CD4-positive, alpha-beta T cell treated with Interleukin-15 for 1 hour (primary cell): ENCODE data around the gene MICU2.

Experiments
- DNase-seq: peaks from one replicate; pipeline ENCODE4 v3.0.0-alpha.2; 2020

The MICU2 gene

DNA sequence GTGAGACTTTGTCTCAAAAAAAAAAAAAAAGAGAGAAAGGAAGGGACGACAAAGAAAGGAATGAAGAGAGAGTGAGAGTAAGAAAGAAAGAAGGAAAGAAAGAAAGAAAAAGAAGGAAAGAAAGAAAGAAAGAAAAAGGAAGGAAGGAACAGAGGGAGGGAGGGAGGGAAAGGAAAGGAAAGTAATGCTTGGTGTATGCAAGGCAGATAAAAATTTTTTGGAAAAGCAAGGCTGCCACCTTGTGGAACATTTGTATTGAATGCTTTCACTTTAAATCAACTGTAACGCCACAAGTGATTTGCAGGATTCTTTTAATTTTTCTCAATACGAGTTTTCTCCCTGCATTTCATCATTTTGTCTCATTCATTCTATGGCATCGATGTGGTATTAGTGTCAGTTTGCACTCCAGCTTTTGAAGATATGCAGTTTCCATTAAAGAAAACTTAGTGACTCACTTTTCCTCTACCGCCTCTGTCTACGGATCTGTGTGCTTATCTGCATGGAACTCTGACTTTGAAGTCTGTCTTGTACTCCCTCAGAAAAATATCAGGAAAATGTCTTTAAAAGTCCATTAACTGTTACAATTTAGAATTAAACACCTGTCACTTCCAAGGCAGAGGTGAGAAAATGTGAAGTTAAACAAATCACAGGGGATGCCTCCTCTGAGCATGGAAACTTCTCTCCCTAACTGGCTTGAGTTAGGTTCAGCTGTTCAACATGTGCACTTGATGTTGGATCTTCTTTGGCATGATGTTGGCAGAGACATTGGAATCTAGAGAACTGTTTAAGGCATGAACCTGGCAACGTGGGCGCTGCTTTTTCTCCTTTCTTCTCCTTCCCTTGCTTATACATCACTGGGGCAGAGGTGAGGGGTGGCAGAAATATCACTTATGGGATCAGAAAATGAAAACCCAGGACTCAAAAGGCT lies 124.8 kb downstream of the MICU2 start:
- DNase-seq, result no peak

DNA sequence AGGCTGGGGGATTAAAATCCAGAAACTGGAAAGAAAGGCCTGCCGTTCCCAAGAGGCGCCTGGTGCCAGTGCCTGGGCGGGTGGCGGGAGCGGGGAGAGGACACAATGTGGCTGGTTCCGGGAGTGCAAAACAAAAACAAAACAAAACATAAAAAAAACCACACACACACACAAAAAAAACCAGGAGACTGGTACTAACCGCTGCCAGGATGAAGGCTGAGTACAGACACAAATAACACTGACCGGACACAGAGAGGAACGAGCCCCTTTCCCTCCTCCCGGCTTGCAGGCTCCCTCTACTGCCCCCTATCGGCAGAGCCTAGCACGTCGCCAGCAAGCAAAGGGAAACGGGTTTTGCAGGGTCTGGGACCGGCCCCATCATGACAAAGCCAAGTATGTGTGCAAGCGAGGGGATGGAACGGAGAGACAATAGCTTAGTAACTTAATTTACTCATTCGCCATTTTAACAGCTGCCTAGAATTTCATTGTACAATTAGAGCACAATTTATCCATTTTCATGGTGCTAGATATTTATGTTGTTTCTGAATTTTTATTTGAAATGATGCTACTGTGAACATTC lies 127.0 kb downstream of the MICU2 start:
- DNase-seq, result peak; percentile 78

DNA sequence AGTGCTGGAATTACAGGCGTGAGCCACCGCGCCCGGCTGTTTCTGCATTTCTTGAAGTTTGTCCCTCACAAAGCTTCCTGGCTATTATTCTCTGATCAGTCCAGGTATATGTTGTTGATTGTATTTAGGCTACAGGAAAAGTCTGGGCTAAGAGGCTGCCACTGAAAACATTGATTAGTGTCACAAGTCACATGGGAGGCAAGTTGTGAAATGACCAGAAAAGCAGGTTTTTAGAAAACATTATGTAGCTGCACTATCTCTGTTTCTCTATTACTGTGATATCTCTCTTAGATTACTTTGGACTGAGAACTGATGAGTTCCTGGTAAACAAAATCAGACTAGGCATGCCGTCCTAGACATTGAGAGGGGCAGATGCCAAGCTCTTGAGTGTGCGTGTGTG lies 128.9 kb downstream of the MICU2 start:
- DNase-seq, result no peak

DNA sequence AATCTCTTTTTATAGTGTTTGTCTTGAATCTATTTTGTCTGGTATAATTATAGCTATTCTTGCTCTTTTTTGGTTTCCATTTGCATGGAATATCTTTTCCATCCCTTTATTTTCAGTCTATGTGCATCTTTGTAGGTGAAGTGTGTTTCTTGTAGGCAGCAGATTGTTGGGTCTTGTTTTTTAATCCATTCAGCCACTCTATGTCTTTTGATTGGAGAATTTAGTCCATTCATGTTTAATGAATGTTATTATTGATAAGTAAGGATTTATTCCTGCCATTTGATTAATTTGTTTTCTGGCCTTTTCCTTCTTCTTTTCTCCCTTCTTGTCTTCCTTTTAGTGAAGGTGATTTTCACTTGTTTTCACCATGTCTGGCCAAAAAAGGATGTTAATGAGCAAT lies 133.2 kb downstream of the MICU2 start:
- no peak for DNase-seq

DNA sequence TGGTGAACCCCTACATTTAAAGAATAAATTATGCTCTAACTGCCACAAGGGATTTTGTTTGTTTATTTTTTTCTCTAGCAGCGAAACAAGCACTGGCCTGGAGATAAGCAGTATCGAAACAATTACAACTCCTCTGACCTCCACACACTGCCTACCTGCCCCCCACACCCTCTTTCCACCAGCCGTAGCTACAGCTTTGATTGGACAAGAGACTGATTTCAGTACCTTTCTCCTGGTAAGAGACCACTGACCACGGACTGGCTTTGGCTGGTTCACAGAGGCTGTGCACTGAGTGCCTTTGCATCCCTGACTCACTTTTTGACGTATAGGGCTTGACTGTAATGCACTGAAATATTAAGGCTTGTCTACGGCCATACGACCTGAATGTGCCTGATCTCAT lies 137.4 kb downstream of the MICU2 start:
- no peak for DNase-seq

DNA sequence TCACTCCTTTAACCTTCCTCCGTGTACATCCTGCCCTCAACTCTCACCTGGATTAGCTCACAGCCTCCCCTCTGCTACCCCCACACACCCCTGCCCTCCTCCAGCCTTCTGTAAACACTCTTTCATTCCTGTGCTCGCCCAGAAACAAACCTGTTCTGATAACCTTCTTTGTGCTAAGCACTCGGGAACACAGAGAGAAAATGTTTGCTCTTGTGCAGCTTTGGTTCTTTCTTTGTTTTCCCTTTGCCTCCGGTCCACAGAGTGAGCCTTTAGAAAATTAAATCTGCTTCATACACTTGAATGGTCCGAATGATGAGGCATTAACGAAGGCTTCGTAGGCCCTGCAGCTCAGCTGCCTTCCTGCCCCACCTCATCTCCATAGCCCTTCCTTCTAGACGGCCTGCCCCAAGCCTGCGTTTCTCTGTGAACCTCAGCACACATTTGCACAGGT lies 138.2 kb downstream of the MICU2 start:
- DNase-seq, result no peak

DNA sequence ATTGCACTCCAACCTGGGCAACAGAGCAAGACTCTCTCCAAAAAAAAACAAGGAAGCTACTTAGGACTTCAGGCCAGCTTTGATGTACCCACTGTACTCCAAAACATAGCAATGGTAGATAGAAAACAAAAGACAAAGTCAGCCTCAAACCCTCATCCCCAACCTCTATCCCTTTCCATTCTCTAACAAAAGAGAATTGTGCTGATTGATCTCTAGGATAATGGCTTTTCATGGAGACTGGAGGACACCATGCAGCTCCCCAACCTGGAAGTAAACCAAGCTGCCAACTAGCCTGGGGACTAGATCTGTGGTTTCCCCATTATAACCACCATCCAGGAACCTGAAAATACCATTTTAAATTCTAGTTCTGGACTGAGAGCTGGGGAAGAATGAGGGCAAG lies 140.5 kb downstream of the MICU2 start:
- DNase-seq, result no peak

DNA sequence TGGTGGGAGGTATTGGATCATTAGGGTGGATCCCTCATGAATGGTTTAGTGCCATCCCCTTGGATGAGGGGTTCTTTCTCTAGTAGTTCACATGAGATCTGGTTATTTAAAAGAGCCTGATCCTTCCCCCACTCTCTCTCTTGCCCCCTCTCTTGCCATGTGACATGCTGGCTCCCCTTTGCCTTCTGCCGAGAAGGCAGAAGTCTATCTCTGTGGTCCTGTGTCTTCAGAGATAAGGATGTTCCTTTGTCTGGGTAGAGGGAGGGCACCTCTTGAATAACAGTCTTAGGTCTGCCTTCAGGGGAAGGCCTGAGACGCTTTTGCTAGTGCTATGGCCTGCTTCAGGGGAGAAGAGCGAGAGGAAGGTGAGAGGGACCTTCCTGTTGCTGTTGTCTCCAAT lies 142.8 kb downstream of the MICU2 start:
- no peak for DNase-seq

DNA sequence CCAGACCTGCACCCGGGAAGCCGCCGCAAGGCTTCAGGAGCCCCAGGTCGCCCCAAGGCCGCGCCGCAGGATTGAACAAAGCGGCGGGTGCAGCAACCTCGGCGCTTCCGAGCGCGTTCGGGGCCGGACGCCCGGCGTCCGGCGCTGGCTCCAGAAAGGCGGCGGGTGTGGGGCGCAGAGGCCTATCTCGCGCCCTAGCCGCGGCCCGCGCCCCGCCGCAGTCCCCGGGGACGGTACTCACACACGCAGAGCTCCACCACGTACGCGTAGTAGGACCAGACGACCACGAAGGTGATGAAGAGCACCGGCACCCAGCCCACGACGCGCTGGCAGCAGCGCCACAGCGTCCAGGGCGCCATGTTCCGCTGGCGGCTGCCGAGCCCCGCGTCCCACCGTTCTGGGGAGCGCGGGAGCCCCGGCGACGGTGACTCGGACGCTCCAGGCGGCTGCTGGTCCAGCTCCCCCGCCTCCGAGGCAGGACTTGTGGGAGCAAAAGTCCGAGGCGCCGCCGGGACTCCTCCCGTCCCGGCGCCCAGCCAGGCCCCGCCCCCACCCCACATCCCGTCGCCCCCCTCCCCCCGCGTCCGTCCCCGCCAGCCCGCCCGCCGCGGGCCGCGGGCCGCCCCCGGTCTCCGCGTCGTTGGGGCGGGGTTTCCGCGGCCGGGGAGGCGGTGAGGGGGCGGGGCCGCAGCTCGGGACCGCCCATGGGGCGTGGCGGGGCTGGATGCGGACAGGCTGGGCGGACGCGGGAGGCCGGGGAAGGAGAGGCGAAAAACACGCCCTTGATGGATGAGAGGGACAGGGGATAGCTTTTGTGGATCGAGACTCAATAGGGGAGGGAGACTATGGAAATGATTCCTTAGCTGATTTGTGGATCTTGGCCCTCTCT lies 144.9 kb downstream of the MICU2 start, which contains the start of gene ZDHHC20:
TSS of gene ZDHHC20 (minus strand) at position 491 of the 889 bp plus-strand sequence. CDS start at position 359, 132 bp downstream.
- DNase-seq, result peak; percentile 88

DNA sequence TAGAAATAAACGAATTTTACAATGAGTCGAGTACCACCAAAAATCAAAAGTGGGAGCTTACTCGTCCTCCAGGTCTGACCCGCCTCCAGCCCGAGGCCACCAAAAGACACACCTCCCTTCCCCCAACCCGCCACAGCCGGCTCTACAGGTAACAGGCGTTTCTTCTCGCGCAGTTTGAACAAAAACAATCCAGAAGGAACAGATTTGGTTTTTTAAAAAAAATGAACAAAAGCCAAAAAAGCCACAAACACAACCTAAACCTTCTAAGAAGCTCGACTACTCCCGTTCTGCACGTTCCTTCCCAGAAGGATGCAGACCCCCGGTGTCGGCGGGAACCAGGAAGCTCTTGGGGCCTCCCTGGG lies 145.5 kb downstream of the MICU2 start:
- peak; percentile 46 for DNase-seq

DNA sequence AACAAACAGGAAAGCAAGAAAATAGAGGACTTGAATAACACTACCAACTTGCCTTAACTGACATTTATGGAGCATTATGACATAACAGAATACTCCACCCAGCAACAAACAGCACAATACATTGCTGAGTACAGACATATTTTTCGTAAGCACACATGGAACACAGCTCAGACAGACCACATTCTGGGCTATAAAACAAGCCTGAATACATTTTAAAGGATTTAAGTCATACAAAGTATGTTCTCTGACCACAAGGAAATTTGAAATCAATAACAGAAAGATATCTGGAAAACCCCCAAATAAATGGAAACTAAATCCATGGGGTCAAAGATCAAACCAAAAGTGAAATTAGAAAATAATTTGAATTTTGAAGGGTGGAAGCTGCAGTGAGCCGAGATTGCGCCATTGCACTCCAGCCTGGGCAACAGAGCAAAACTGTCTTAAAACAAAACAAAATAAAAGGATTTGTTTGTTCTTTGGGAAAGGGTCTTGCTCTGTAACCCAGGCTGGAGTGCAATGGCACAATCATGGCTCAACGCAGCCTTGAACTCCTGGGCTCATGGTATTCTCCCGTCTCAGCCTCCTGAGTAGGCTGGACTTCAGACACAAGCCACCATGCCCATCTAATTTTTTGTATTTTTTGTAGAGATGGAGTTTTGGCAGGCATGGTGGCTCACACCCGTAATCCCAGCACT lies 150.4 kb downstream of the MICU2 start:
- no peak for DNase-seq

DNA sequence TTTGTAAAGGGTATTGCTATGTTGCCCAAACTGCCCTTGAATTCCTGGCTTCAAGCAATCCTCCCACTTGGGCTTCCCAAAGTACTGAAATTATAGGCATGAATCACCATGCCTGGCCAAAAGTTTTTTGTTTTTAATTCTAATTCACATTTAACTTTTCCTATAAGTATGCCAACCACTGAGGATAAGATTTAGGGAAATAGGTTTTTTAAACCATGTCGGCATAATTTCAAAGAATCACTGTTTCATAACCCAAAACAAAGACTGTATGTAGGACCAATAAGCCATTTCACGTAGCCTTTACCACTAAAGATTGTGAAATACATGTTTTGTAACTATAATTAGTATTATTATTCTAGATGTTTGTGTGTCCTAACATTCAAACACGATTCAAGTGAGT lies 153.0 kb downstream of the MICU2 start:
- no peak for DNase-seq

DNA sequence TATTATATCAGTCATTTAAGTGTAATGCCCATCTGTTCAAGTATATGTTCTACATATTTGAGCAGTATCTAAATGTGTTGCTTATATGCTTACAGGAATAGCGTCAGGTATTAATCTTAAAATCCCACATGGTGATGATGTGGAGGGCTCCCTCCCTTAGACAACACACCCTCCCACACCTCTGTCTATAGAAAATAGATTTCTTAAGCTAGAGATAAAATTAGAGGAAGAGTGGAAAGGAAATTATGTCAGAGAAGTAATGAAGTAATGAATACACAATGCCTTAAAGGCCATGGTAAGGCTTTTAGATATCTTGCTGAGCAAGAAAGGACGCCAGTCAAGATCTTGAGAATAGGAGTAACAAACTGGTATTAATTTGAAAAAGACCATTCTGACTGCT lies 157.3 kb downstream of the MICU2 start:
- DNase-seq, result no peak

DNA sequence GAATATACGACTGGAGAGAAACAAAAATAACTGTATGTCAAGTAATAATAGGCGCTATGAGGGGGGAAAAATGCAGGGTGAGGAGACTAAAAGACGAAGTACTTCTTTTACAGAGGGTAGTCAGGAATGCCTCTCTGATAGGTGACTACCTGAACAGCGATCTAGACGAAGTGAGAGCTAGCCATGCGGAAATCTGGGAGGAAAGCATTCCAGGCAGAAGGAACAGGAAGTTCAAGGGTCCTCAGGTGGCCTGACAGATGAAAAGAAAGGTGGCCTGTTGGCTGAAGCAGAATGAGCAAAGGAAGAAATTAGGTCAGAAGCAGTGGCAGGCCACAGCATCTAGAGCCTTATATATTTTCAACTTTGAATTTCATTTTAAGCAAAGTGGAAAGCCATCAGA lies 158.2 kb downstream of the MICU2 start:
- DNase-seq, result no peak

DNA sequence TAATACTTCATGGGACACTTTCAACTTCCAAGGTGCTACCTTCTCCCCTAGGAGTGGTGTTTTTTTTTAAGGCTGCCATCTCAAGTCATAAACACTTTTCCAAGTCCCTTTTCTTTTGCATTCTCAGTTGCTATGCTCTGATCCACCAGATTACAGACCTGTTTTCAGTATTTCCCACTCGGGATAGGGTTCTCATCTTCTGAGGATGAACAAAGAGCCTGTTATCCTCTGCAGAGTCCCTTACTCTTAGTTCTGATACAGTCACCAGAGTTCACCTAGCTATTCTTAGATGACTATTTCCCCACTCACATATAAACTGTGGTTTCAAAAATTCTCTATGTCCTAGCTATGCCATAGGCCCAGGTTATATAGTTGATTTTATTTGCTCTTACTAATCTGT lies 160.8 kb downstream of the MICU2 start:
- DNase-seq, result no peak
